HG03060 (cell line): Measurements from ENCODE around the gene TMEM269.

Source experiments
- ATAC-seq: cut with Tn5 transposase; IDR thresholded peaks from one replicate; pipeline ENCODE4 v1.9.1; 2021; ENCODE audit warnings: low read depth, moderate number of reproducible peaks; ENCODE audit not compliant: unreplicated experiment

Gene TMEM269

GRCh38 chr1:42817976-42818375 is 33.2 kb downstream of the TMEM269 start:
- ATAC-seq = no peak

- no peak for ATAC-seq
Observed at GRCh38 chr1:42820813-42821212, 36.0 kb downstream of the TMEM269 start.

- no peak for ATAC-seq
Observed at GRCh38 chr1:42821690-42822089, 36.9 kb downstream of the TMEM269 start.

- no peak for ATAC-seq
Observed at GRCh38 chr1:42822800-42823392, 38.1 kb downstream of the TMEM269 start.

- no peak for ATAC-seq
Observed at GRCh38 chr1:42824481-42825035, 39.8 kb downstream of the TMEM269 start.

GRCh38 chr1:42825036-42825851 is 40.5 kb downstream of the TMEM269 start:
- ATAC-seq = no peak

GRCh38 chr1:42830631-42831030 is 45.8 kb downstream of the TMEM269 start:
- ATAC-seq = no peak

- ATAC-seq = no peak
Observed at GRCh38 chr1:42831273-42831672, 46.5 kb downstream of the TMEM269 start.

GRCh38 chr1:42832641-42833240 is 48.0 kb downstream of the TMEM269 start:
- no peak for ATAC-seq

GRCh38 chr1:42833981-42834380 is 49.2 kb downstream of the TMEM269 start:
- ATAC-seq = no peak

- ATAC-seq = no peak
Observed at GRCh38 chr1:42834803-42835202, 50.0 kb downstream of the TMEM269 start.

- ATAC-seq = no peak
Observed at GRCh38 chr1:42835422-42835821, 50.6 kb downstream of the TMEM269 start.

- no peak for ATAC-seq
Observed at GRCh38 chr1:42837709-42838108, 52.9 kb downstream of the TMEM269 start.

- ATAC-seq = no peak
Observed at GRCh38 chr1:42838482-42839190, 53.8 kb downstream of the TMEM269 start.

- no peak for ATAC-seq
Observed at GRCh38 chr1:42841010-42841409, 56.2 kb downstream of the TMEM269 start.

GRCh38 chr1:42841440-42842147 is 56.8 kb downstream of the TMEM269 start:
- no peak for ATAC-seq

GRCh38 chr1:42844592-42845140 is 59.9 kb downstream of the TMEM269 start:
- no peak for ATAC-seq

GRCh38 chr1:42845193-42845592 is 60.4 kb downstream of the TMEM269 start:
- ATAC-seq = no peak

GRCh38 chr1:42845866-42846256 is 61.1 kb downstream of the TMEM269 start:
- no peak for ATAC-seq
